Measurements from ENCODE around the gene SHB.

The SHB gene

GRCh38 chr9:38068701-38069628 lies at the start of gene SHB:
Gene SHB, minus strand, starts transcription at chr9:38069227. Its CDS starts 582 bp downstream, at chr9:38068645.
- peak; percentile 79 for DNase-seq

GRCh38 chr9:38117651-38118050 lies 48.6 kb upstream of the SHB start:
- no peak for DNase-seq

- DNase-seq, result no peak
Observed at GRCh38 chr9:38114905-38115304, 45.9 kb upstream of the SHB start.

- DNase-seq, result no peak
Observed at GRCh38 chr9:38112456-38112855, 43.4 kb upstream of the SHB start.

- DNase-seq, result no peak
Observed at GRCh38 chr9:38112049-38112448, 43.0 kb upstream of the SHB start.

- no peak for DNase-seq
Observed at GRCh38 chr9:38110476-38110875, 41.4 kb upstream of the SHB start.

GRCh38 chr9:38109601-38110000 lies 40.6 kb upstream of the SHB start:
- DNase-seq, result no peak

GRCh38 chr9:38108326-38108725 lies 39.3 kb upstream of the SHB start:
- no peak for DNase-seq

- DNase-seq, result no peak
Observed at GRCh38 chr9:38107811-38108304, 38.8 kb upstream of the SHB start.

- no peak for DNase-seq
Observed at GRCh38 chr9:38107405-38107804, 38.4 kb upstream of the SHB start.

- DNase-seq, result no peak
Observed at GRCh38 chr9:38106488-38106887, 37.5 kb upstream of the SHB start.

GRCh38 chr9:38103340-38103739 lies 34.3 kb upstream of the SHB start:
- DNase-seq, result no peak

GRCh38 chr9:38101423-38101822 lies 32.4 kb upstream of the SHB start:
- DNase-seq, result no peak

- DNase-seq, result no peak
Observed at GRCh38 chr9:38096238-38096805, 27.3 kb upstream of the SHB start.

- DNase-seq, result no peak
Observed at GRCh38 chr9:38094165-38094564, 25.1 kb upstream of the SHB start.

GRCh38 chr9:38092656-38093055 lies 23.6 kb upstream of the SHB start:
- no peak for DNase-seq

GRCh38 chr9:38092200-38092524 lies 23.1 kb upstream of the SHB start:
- DNase-seq, result no peak

GRCh38 chr9:38091310-38092199 lies 22.5 kb upstream of the SHB start:
- DNase-seq, result no peak

- no peak for DNase-seq
Observed at GRCh38 chr9:38090170-38090569, 21.1 kb upstream of the SHB start.

- no peak for DNase-seq
Observed at GRCh38 chr9:38089387-38090165, 20.5 kb upstream of the SHB start.

- peak; percentile 78 for DNase-seq
Observed at GRCh38 chr9:38088006-38088925, 19.2 kb upstream of the SHB start.

Data from activated CD4-positive, alpha-beta T cell treated with anti-CD3 and anti-CD28 coated beads, Interleukin-2, Interleukin-6, amounts not matched to agents 100 ng/mL and 50 ng/mL, durations not matched to agents 16 hours and 8 hours (primary cell).